Sigmoid colon (tissue), 7 donors: ENCODE data around the gene INPP5E. TPM values are rescaled to one million over a fixed set of nuclear protein-coding genes. Genes with fewer than 3 reads are reported as not detected.

ENCODE experiments used
- DNase-seq: peaks from one replicate; pipeline ENCODE4 v3.0.0-alpha.2; 2019
- H3K27ac ChIP-seq, 4 donors: fragments of 200-600 bp; sonication (generic); one replicate each; pipeline ENCODE4 v1.5.1; 2016 to 2019; ENCODE audit warnings: mild to moderate bottlenecking in 1 of 4
- H3K27me3 ChIP-seq, 3 donors: fragments of 200-600 bp; sonication (generic); one replicate each; pipeline ENCODE4 v1.5.1; 2019; ENCODE audit warnings: mild to moderate bottlenecking in 1 of 3
- H3K36me3 ChIP-seq, 4 donors: fragments of 200-600 bp; sonication (generic); one replicate each; pipeline ENCODE4 v1.5.1; 2016 to 2019
- H3K4me1 ChIP-seq, 4 donors: fragments of 200-600 bp; sonication (generic); one replicate each; pipeline ENCODE4 v1.5.1; 2017 to 2019
- H3K4me3 ChIP-seq, 4 donors: fragments of 200-600 bp; sonication (generic); one replicate each; pipeline ENCODE4 v1.5.1; 2017 to 2019; ENCODE audit warnings: mild to moderate bottlenecking in 2 of 4, moderate library complexity in 1 of 4
- H3K9me3 ChIP-seq, 4 donors: fragments of 200-600 bp in 3 of 4; sonication (generic) in 3 of 4; one replicate each; pipeline versions ENCODE4 v1.5.1 to v1.6.1; 2013 to 2019
- CTCF ChIP-seq, 4 experiments: fragments of 450-650 bp in 3 of 4; fragments of 200-600 bp in 1 of 4; IDR thresholded peaks; one replicate each; pipeline ENCODE4 v1.5.1; 2016 to 2019; ENCODE audit warnings: antibody characterized with exemption in 4 of 4, mild to moderate bottlenecking in 3 of 4, moderate library complexity in 2 of 4
- EP300 ChIP-seq, 4 donors: sonication (generic); formaldehyde crosslinking; IDR thresholded peaks; one replicate each; pipeline ENCODE4 v1.6.1; 2017; ENCODE audit warnings: antibody characterized with exemption in 4 of 4
- POLR2A ChIP-seq, 2 donors: fragments of 450-650 bp; IDR thresholded peaks; one replicate each; pipeline ENCODE4 v1.6.1; 2016; ENCODE audit warnings: antibody characterized with exemption in 2 of 2, mild to moderate bottlenecking in 2 of 2, moderate library complexity in 2 of 2
- POLR2AphosphoS5 ChIP-seq, 4 donors: sonication (generic); formaldehyde crosslinking; IDR thresholded peaks; one replicate each; pipeline ENCODE4 v1.6.1; 2017; ENCODE audit warnings: antibody characterized with exemption in 4 of 4
- WGBS, 2 donors: extraction: QIAGEN DNeasy Blood & Tissue Kit; methylation state at CpG; one replicate each; pipeline ENCODE4 v1.1.7; 2013; 5-methylcytosine and 5-hydroxymethylcytosine counted together
- intact Hi-C: fragments of 100-400 bp; cut with DNase I; formaldehyde crosslinking; loops from one replicate; pipeline ENCODE4 v1.15.1; 2023
- polyA plus RNA-seq, 3 donors: library from polyadenylated mRNA; stranded (reverse); fragments of 200-250 nt; gene quantifications; one replicate each; pipeline ENCODE4 v1.2.3, GENCODE V29; 2013
- total RNA-seq, 4 donors: library from RNA; depleted of rRNA; stranded (reverse); fragments of >200 nt; gene quantifications; one replicate each; pipeline ENCODE4 v1.1.0, GENCODE V29; 2016
- donor health status: healthy with polysubstance abuse.
- donor health status: Bipolar disorder and iron deficiency.
- donor health status: healthy.

Gene INPP5E
- total and polyA plus RNA-seq, 7 donors = 1.8 to 12.2 (median 5.6) TPM

DNA sequence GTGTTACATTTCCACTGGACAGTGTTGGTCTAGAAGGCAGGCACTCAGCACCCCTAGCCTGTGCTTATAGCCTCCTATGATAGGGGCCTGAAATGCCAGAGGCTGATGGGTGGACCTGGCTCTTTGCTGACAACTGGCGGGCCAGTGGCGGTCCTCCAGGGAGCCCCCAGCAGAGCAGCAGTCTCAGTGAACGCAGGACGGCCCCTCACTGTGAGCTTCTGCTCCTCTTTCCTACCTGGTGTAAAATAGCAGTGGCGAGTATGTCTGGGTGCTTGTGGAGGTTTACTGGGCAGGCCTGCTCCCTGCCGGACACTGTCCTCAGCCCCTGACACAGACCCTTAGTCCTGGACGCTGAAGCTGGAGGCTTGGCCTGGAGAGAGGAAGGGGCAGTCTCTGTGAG lies 46.5 kb upstream of the INPP5E start:
- peaks cover 0 to 29% (median 23%) of the 10 kb centered on the region in 4 donors for H3K4me1 ChIP-seq
- H3K9me3 ChIP-seq = no peaks in the 10 kb centered on the region
- H3K27ac ChIP-seq = no peak overlapping the region
- WGBS, 2 donors = 95 to 97% methylated on average over 7 of the region's 7 CpGs
- no peaks in the 10 kb centered on the region for H3K27me3 ChIP-seq
- TF ChIP-seq EP300 (IDR thresholded peaks at IDR 0.05) = no peak
- no peak for TF ChIP-seq POLR2A (IDR thresholded peaks at IDR 0.05)
- TF ChIP-seq POLR2AphosphoS5 (IDR thresholded peaks at IDR 0.05) = no peak
- no peak for TF ChIP-seq CTCF (IDR thresholded peaks at IDR 0.05)
- intact Hi-C loops = loop anchor here (5.0 kb wide), 2 partner anchors 56 to 206 kb away; no protein-coding TSS in a partner anchor
- H3K4me3 ChIP-seq = no peak overlapping the region
- no peak for DNase-seq
- H3K36me3 ChIP-seq = no peaks in the 10 kb centered on the region

DNA sequence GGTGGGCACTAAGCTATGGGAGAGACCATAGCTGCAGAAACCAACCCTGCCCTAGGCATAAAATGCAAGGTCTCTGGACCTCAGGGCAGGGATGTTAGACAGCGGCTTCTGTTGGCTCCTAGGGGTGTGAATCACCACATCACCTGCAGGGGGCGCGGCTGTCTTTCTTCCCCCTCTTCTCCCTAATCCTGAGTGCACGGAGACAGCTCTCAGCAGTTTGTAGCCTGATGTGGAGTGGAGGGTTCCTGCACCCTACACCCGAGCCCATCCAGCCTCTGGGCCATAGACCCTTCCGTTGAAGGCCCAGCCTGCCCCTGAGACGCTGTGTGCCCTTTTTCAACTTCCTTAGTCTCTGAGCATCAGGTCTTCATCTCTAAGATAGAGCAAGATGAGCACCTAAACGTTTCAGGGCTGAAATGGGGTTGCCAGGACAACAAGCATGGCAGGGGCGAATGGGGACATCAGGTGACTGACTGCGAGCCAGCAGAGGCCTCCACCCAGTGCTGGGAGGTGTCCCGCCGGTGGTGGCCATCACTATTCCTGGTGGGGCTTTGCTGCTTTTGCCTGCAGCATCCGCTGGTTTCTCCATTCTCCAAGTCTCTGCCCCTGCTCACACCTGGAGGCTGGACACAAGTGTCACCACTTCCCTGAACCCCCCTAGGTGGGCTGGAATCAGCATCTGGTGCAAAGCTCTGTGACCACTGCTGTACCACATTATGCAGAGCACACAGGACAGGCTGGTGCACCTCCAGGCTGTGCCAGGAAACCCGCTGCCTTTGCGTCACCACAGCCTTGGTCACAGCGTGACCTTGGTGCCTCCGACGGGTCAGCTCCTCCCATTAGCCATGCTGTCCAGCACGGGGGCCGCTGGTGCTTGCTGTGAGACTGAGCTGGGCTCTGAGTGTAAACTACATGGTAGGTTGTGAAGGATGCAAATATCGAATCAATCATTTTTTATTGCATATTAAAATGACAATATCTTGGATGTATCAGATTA lies 45.7 kb upstream of the INPP5E start:
- WGBS, 2 donors = 39 to 48% methylated on average over 21 of the region's 21 CpGs
- no peak overlapping the region for H3K4me3 ChIP-seq
- H3K4me1 ChIP-seq = peaks cover 0 to 30% (median 23%) of the 10 kb centered on the region in 4 donors
- intact Hi-C loops = loop anchor here (5.0 kb wide), 2 partner anchors 57 to 207 kb away; no protein-coding TSS in a partner anchor
- DNase-seq = peak; percentile 91
- TF ChIP-seq EP300 (IDR thresholded peaks at IDR 0.05) (no peak), CTCF (IDR thresholded peaks at IDR 0.05) (peak; percentile 81 to 91 (median 86)), POLR2AphosphoS5 (IDR thresholded peaks at IDR 0.05) (no peak), POLR2A (IDR thresholded peaks at IDR 0.05) (no peak)
- no peak overlapping the region for H3K27ac ChIP-seq
- no peaks in the 10 kb centered on the region for H3K27me3 ChIP-seq
- no peaks in the 10 kb centered on the region for H3K9me3 ChIP-seq
- no peaks in the 10 kb centered on the region for H3K36me3 ChIP-seq

GRCh38 chr9:136484153-136485048 lies 44.8 kb upstream of the INPP5E start:
- DNase-seq = peak; percentile 79
- intact Hi-C loops = loop anchor here (5.0 kb wide), 4 partner anchors 58 to 463 kb away; partner anchors contain the start of genes C8G, ENTR1 and PMPCA

More at GRCh38 chr9:136484153-136485048, 44.8 kb upstream of the INPP5E start:
- H3K36me3 ChIP-seq = no peaks in the 10 kb centered on the region
- H3K27me3 ChIP-seq = no peaks in the 10 kb centered on the region
- H3K4me1 ChIP-seq = peaks cover 0 to 30% (median 23%) of the 10 kb centered on the region in 4 donors
- H3K27ac ChIP-seq = peak overlapping the region; percentile 96 to 100 (median 99)
- peak overlapping the region; percentile 29 to 76 (median 59) for H3K4me3 ChIP-seq
- no peak for TF ChIP-seq POLR2AphosphoS5 (IDR thresholded peaks at IDR 0.05)
- no peak for TF ChIP-seq EP300 (IDR thresholded peaks at IDR 0.05)
- no peak for TF ChIP-seq CTCF (IDR thresholded peaks at IDR 0.05)
- no peak for TF ChIP-seq POLR2A (IDR thresholded peaks at IDR 0.05)
- WGBS, 2 donors = 15 to 35% methylated on average over 59 of the region's 59 CpGs
- no peaks in the 10 kb centered on the region for H3K9me3 ChIP-seq
